Hepatocyte (in vitro differentiated cells): ENCODE results near the gene DACT3. TPM values are rescaled to one million over a fixed set of nuclear protein-coding genes. Genes with fewer than 3 reads are reported as not detected.
A peak's percentile ranks its signal among the peaks of the same experiment; 100 is the strongest.

ENCODE experiments used
- DNase-seq: peaks from one replicate; pipeline ENCODE4 v3.0.0-alpha.2; 2016; ENCODE audit warnings: low spot score
- H2AFZ ChIP-seq: fragments of 200-600 bp; sonication (generic); 2 replicates; pipeline ENCODE4 v1.6.0; 2016; ENCODE audit warnings: antibody characterized with exemption, mild to moderate bottlenecking
- H3K27ac ChIP-seq: fragments of 200-600 bp; sonication (generic); 2 replicates; pipeline ENCODE4 v1.5.1; 2016; ENCODE audit warnings: mild to moderate bottlenecking
- H3K27me3 ChIP-seq: fragments of 200-600 bp; sonication (generic); 2 replicates; pipeline ENCODE4 v1.6.1; 2016
- H3K36me3 ChIP-seq: fragments of 200-600 bp; sonication (generic); replicated peaks from 2 replicates; pipeline ENCODE4 v1.5.1; 2016; ENCODE audit warnings: low read depth; ENCODE audit not compliant: insufficient read depth
- H3K4me1 ChIP-seq: fragments of 200-600 bp; sonication (generic); 2 replicates; pipeline ENCODE4 v1.5.1; 2016; ENCODE audit warnings: mild to moderate bottlenecking, moderate library complexity; ENCODE audit not compliant: insufficient read depth
- H3K4me2 ChIP-seq: fragments of 200-600 bp; sonication (generic); 2 replicates; pipeline ENCODE4 v1.6.0; 2016
- H3K4me3 ChIP-seq: fragments of 200-600 bp; sonication (generic); 2 replicates; pipeline ENCODE4 v1.5.1; 2016; ENCODE audit warnings: mild to moderate bottlenecking
- H3K79me2 ChIP-seq: fragments of 200-600 bp; sonication (generic); 2 replicates; pipeline ENCODE4 v1.6.0; 2017; ENCODE audit warnings: mild to moderate bottlenecking
- H3K9me2 ChIP-seq: fragments of 200-600 bp; sonication (generic); replicated peaks from 2 replicates; pipeline ENCODE4 v1.6.0; 2017; ENCODE audit warnings: mild to moderate bottlenecking; ENCODE audit not compliant: insufficient read depth
- H3K9me3 ChIP-seq: fragments of 200-600 bp; sonication (generic); 2 replicates; pipeline ENCODE4 v1.5.1; 2016; ENCODE audit warnings: low read depth, mild to moderate bottlenecking
- H4K20me1 ChIP-seq: fragments of 200-600 bp; sonication (generic); 2 replicates; pipeline ENCODE4 v1.6.0; 2016; ENCODE audit warnings: mild to moderate bottlenecking; ENCODE audit not compliant: insufficient read depth, poor library complexity, severe bottlenecking
- EZH2 ChIP-seq: fragments of 200-600 bp; sonication (generic); IDR thresholded peaks from 2 replicates; pipeline ENCODE4 v1.6.1; 2016; ENCODE audit warnings: antibody characterized with exemption, mild to moderate bottlenecking, borderline replicate concordance
- EZH2phosphoT487 ChIP-seq: fragments of 200-600 bp; sonication (generic); IDR thresholded peaks from one replicate; pipeline ENCODE4 v1.6.1; 2018; ENCODE audit warnings: antibody characterized with exemption, mild to moderate bottlenecking, low read depth, moderate library complexity; ENCODE audit not compliant: unreplicated experiment, severe bottlenecking
- WGBS: methylation state at CpG from one replicate; pipeline ENCODE4 v1.1.6; 2016; ENCODE audit warnings: low lambda C conversion rate; ENCODE audit errors: missing lambda C conversion rate; 5-methylcytosine and 5-hydroxymethylcytosine counted together
- polyA plus RNA-seq: library from polyadenylated mRNA; unstranded; fragments of >200 nt; fragmentation: Nextera tagmentation; extraction: Ambion mirVana; gene quantifications from 2 replicates; pipeline ENCODE4 v1.2.1, GENCODE V29; 2016
- total RNA-seq: library from RNA; depleted of rRNA; stranded (reverse); fragments of >200 nt; gene quantifications from 2 replicates; pipeline ENCODE4 v1.2.3, GENCODE V29; 2014
- TF ChIP-seq, protein P1 (sequence below): fragments of 200-600 bp; sonication (generic); IDR thresholded peaks from 2 replicates; pipeline ENCODE4 v1.5.1; 2016; ENCODE audit warnings: antibody characterized with exemption, mild to moderate bottlenecking; ENCODE audit not compliant: poor library complexity

The DACT3 gene
- total and polyA plus RNA-seq, 2 experiments from 2014 or later: 18.4 TPM

DNA sequence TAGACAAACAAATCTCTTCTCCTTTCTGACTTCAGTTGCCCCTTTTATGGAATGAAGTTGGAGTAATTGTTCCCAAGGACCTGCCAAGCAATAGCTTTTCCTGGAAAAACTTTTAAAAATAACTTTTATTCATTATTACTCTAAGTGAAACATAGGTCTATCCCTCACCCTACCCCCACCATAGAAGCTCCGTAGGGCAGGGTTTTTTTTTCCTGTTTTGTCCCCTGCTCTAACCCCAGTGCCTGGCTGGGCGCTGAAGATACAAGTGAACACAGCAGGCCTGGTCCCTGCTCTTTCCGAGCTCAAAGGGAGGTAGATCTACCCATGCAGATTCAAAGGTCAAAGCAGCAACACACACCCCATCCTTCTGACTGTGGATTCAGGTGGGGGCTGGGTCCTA, 16.3 kb downstream of the DACT3 start:
- H4K20me1 ChIP-seq: no peaks in the 10 kb centered on the region
- no peaks in the 10 kb centered on the region for H3K79me2 ChIP-seq
- H3K27ac ChIP-seq: no peak overlapping the region
- H3K4me3 ChIP-seq: no peak overlapping the region
- H2AFZ ChIP-seq: no peak overlapping the region
- H3K4me1 ChIP-seq: peaks cover 6% of the 10 kb centered on the region
- peaks cover 27% of the 10 kb centered on the region for H3K27me3 ChIP-seq
- no peak for DNase-seq
- H3K36me3 ChIP-seq: no peaks in the 10 kb centered on the region
- H3K4me2 ChIP-seq: no peak overlapping the region
- H3K9me2 ChIP-seq: no peaks in the 10 kb centered on the region
- WGBS: 42% methylated on average over 3 of the region's 3 CpGs
- H3K9me3 ChIP-seq: no peaks in the 10 kb centered on the region
- TF ChIP-seq EZH2phosphoT487 (no peak), EZH2 (no peak)
- TF ChIP-seq, protein P1, sequence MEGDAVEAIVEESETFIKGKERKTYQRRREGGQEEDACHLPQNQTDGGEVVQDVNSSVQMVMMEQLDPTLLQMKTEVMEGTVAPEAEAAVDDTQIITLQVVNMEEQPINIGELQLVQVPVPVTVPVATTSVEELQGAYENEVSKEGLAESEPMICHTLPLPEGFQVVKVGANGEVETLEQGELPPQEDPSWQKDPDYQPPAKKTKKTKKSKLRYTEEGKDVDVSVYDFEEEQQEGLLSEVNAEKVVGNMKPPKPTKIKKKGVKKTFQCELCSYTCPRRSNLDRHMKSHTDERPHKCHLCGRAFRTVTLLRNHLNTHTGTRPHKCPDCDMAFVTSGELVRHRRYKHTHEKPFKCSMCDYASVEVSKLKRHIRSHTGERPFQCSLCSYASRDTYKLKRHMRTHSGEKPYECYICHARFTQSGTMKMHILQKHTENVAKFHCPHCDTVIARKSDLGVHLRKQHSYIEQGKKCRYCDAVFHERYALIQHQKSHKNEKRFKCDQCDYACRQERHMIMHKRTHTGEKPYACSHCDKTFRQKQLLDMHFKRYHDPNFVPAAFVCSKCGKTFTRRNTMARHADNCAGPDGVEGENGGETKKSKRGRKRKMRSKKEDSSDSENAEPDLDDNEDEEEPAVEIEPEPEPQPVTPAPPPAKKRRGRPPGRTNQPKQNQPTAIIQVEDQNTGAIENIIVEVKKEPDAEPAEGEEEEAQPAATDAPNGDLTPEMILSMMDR: no peak

DNA sequence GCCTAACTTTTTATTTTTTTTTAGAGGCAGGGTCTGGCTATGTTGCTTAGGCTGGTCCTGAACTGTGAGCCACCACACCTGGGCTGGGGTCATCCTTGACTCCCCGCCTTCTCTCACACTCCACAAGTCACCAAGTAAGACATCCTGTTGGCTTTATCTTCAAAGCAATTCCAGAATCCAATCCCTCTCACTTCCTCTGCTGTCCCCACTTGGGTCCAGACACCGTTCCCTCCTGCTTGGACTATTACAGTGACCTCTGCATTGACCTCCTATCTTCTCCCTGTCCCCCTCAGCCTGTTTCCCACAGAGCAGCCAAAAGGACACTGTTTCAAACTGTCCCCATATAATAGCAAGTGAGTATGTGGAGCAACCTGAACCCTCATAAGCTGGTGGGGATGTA, 20.3 kb downstream of the DACT3 start:
- H3K27ac ChIP-seq: peak overlapping the region; percentile 27
- 68% methylated on average over 2 of the region's 2 CpGs for WGBS
- TF ChIP-seq EZH2phosphoT487 (no peak), EZH2 (no peak)
- TF ChIP-seq, protein P1: no peak

DNA sequence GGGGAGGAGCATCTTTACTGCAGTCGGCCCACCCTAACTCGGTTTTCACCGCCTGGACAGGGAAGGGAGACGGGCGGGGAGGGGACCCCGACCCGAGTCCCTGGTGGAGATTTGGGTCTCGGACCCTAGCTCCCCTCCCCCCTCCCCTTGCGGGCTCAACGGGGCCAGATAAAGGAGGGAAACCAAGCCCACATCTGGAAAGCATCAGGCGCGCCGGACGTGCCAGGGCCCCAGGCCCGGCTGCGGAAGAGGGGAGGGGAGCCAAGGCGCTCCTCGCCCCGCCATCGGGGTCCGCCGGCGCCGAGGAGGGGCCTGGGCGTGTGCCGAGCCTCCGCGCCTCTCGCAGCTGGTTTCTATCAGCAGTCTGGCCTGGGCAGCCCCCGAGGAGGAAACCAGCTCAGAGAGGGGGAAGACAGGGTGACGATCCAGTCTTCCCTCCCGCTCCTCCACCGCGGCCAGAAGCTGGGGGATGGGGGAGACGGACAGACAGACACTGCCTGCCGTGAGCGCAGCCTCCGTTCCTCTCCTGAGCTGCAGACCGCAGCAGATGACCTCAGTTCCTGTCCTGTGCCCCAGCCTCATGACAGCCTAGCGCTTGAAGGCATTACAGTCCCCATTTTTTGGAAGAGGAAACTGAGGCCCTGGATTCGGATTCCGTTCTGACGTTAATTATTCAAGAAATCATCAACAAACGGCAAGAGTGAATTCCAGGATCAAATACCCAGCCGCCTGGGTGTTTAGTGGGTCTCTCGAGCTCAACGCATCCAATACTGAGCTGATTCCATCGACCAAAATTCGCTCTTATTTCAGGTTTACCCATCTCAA, 21.4 kb downstream of the DACT3 start:
- no peaks in the 10 kb centered on the region for H4K20me1 ChIP-seq
- no peaks in the 10 kb centered on the region for H3K36me3 ChIP-seq
- DNase-seq: peak; percentile 88
- no peaks in the 10 kb centered on the region for H3K79me2 ChIP-seq
- peak overlapping the region; percentile 45 for H2AFZ ChIP-seq
- peak overlapping the region; percentile 97 for H3K27ac ChIP-seq
- H3K27me3 ChIP-seq: peaks cover 23% of the 10 kb centered on the region
- peak overlapping the region; percentile 56 for H3K4me3 ChIP-seq
- H3K4me1 ChIP-seq: peaks cover 7% of the 10 kb centered on the region
- TF ChIP-seq EZH2phosphoT487: no peak
- no peak for TF ChIP-seq EZH2
- TF ChIP-seq, protein P1: no peak
- H3K9me2 ChIP-seq: no peaks in the 10 kb centered on the region
- 8% methylated on average over 38 of the region's 49 CpGs for WGBS
- H3K9me3 ChIP-seq: no peaks in the 10 kb centered on the region
- H3K4me2 ChIP-seq: peak overlapping the region; percentile 86

More for the DNA sequence above, 20.3 kb downstream of the DACT3 start:
- Histone ChIP-seq H3K4me2 (no peak overlapping the region), H3K9me3 (no peaks in the 10 kb centered on the region), H3K36me3 (no peaks in the 10 kb centered on the region), H3K4me1 (peaks cover 7% of the 10 kb centered on the region), H3K4me3 (no peak overlapping the region), H4K20me1 (no peaks in the 10 kb centered on the region), H3K79me2 (no peaks in the 10 kb centered on the region), H3K9me2 (no peaks in the 10 kb centered on the region), H3K27me3 (peaks cover 16% of the 10 kb centered on the region), H2AFZ (no peak overlapping the region)
- no peak for DNase-seq
